ENCODE measurements around the gene ZBTB26. TPM values are rescaled to one million over a fixed set of nuclear protein-coding genes. Genes with fewer than 3 reads are reported as not detected.

The ZBTB26 gene, protein sequence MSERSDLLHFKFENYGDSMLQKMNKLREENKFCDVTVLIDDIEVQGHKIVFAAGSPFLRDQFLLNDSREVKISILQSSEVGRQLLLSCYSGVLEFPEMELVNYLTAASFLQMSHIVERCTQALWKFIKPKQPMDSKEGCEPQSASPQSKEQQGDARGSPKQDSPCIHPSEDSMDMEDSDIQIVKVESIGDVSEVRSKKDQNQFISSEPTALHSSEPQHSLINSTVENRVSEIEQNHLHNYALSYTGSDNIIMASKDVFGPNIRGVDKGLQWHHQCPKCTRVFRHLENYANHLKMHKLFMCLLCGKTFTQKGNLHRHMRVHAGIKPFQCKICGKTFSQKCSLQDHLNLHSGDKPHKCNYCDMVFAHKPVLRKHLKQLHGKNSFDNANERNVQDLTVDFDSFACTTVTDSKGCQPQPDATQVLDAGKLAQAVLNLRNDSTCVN
- 1 to 10 TPM; 4.8 to 6.0 TPM for total RNA-seq
- 8.8 TPM for polyA plus RNA-seq (2013, experiment 1 of 2)
- polyA plus RNA-seq (2013, experiment 2 of 2): 6.6 TPM
- 7.1 to 29.9 (median 15.9) reads per million in 172 experiments for total RNA-seq

DNA sequence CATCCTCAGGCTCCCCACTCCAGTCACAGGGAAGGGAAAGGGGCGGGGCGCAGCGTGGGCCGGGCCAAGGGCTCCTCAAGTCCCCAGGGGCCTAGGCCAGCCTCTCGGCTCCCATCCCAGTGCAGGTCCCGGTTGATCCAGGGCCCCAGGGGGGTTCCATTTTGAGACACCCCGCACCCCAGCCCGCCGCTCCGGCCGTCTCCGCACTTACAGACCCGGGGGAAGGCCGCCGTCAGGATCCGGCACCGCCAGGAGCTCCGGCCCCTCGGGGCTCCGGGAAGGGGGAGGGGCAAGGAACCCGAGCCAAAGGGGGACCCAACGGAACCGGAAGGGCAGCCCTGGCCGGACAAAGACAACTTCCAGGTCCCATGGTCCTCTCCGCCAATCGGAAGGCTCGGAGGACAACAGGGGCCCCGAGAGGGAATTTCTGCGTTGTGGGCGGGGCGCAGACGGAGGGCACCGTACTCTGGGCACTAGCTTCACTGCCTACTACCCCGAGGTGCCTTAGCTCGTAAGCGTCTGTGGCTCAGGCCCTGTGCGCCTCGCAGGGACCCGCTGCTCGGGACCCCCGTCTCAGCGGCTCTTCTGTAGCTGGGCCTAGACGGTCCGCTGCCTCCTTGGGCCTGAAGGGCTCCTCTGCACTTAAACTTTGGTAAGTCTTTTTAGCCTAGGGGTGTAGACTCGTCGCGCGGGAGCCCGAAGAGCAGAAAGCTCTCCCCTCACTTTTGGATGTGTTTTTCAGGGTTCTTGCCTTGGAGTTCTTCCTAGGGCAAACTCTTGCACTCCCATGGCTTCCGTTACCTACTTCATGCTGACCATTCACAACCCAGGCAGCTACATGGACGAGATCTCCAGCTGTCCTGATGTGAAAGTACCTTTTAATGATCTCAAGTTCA lies at the start of gene ZBTB26:
TSS of gene ZBTB26 (minus strand) at position 287 of the 896 bp plus-strand sequence. CDS start 11,578 bp downstream, outside the sequence.
- intact Hi-C loops (cut with DNase I, micrococcal nuclease): loop anchor here (1.0 to 10.0 kb wide), 5 partner anchors 9 to 667 kb away; partner anchors contain the start of genes ZBTB6 (in 2 of the 2), MRRF (in 1 of the 2), RBM18 (in 1 of the 2) and RC3H2 (in 1 of the 2)
- H3K4me3 ChIP-seq (ENCODE audit: low read length): peak within 1 kb of the TSS; percentile 66
- peak; percentile 68 to 95 (median 84) for DNase-seq
- H3K27ac Mint-ChIP-seq: no peak within 1 kb of the TSS
- no peaks in the 10 kb centered on the region for H3K9me3 Mint-ChIP-seq
- peak; percentile 97 for ATAC-seq (ENCODE audit: poor library complexity)
- H3K36me3 Mint-ChIP-seq (ENCODE audit: low read depth): peaks cover 21% of the 10 kb centered on the region
- H3K4me3 Mint-ChIP-seq: peak within 1 kb of the TSS; percentile 95
- H3K9me3 ChIP-seq (ENCODE audit: control insufficient read depth in 1 of 2, insufficient read depth in 1 of 2, low read length in 2 of 2): no peaks in the 10 kb centered on the region
- no peaks in the 10 kb centered on the region for H3K27me3 Mint-ChIP-seq
- CTCF ChIA-PET: interaction anchor here (1.3 to 2.0 kb wide), 4 partner anchors 10 to 56 kb away, joined by 4 to 9 read pairs (median 6); partner anchors contain the start of genes RABGAP1 and ZBTB6
- peaks cover 4% of the 10 kb centered on the region for H3K36me3 ChIP-seq (ENCODE audit: insufficient read depth, low read length)
- peak within 1 kb of the TSS; percentile 83 to 87 for H3K27ac ChIP-seq (ENCODE audit: low read depth in 1 of 2, low read length in 2 of 2)
- peaks cover 25% of the 10 kb centered on the region for H3K4me1 ChIP-seq (ENCODE audit: insufficient read depth, low read length)
- TF ChIP-seq, protein P1, sequence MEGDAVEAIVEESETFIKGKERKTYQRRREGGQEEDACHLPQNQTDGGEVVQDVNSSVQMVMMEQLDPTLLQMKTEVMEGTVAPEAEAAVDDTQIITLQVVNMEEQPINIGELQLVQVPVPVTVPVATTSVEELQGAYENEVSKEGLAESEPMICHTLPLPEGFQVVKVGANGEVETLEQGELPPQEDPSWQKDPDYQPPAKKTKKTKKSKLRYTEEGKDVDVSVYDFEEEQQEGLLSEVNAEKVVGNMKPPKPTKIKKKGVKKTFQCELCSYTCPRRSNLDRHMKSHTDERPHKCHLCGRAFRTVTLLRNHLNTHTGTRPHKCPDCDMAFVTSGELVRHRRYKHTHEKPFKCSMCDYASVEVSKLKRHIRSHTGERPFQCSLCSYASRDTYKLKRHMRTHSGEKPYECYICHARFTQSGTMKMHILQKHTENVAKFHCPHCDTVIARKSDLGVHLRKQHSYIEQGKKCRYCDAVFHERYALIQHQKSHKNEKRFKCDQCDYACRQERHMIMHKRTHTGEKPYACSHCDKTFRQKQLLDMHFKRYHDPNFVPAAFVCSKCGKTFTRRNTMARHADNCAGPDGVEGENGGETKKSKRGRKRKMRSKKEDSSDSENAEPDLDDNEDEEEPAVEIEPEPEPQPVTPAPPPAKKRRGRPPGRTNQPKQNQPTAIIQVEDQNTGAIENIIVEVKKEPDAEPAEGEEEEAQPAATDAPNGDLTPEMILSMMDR (IDR thresholded peaks at IDR 0.05): no peak
- H3K27me3 ChIP-seq (ENCODE audit: control insufficient read depth in 1 of 2, insufficient read depth in 2 of 2, low read length in 2 of 2): no peaks in the 10 kb centered on the region
- H3K4me1 Mint-ChIP-seq (ENCODE audit: low read depth): peaks cover 33% of the 10 kb centered on the region
- POLR2A ChIA-PET: interaction anchor here (1.0 to 5.0 kb wide), 6 partner anchors 10 to 103 kb away, joined by 4 to 62 read pairs (median 24); partner anchors contain the start of genes PDCL, RABGAP1, RC3H2 and ZBTB6

DNA sequence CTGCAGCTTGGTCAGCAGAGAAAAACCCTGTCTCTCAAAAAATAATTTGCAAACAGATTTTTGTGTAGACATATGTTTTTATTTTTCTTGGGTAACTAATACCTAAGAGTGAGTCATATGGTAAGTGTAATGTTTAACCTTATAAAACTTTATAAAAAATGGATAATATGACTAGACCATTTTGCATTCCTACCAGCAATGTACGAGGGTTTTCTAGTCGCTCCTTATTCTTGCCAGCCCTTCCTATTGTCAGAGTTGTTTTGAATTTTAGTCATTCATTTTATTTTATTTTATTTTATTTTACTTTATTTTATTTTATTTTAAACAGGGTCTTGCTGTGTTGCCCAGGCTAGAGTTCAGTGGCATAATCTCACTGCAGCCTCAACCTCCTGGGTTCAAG lies 47.3 kb upstream of the ZBTB26 start:
- ATAC-seq (ENCODE audit: poor library complexity): no peak
- TF ChIP-seq, protein P1 (IDR thresholded peaks at IDR 0.05): no peak

DNA sequence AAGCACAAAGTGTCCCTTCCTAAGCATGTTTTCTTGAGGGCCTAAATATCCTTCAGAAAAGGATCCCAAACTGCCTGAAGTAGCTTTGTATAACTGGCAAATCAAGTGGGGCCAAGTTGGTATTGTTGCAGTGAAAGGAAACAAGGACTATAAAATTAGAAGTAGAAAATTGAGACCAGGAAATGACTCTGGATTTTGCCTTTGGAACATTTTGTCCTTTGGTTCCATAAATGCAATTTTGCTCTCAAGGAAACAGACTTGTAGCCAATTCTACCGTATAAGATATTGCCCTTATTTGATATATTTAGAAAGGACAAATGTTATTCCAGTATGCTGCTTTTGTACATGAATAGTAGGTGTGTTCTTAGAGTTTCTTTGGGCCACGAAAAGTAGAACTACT lies 43.9 kb upstream of the ZBTB26 start:
- no peaks in the 10 kb centered on the region for H3K4me1 ChIP-seq (ENCODE audit: insufficient read depth, low read length)
- H3K27me3 Mint-ChIP-seq: no peaks in the 10 kb centered on the region
- TF ChIP-seq, protein P1 (IDR thresholded peaks at IDR 0.05): no peak
- no peak for DNase-seq
- no peaks in the 10 kb centered on the region for H3K27me3 ChIP-seq (ENCODE audit: control insufficient read depth in 1 of 2, insufficient read depth in 2 of 2, low read length in 2 of 2)
- intact Hi-C loops (cut with DNase I, micrococcal nuclease): no loop called here
- H3K4me3 Mint-ChIP-seq: no peak overlapping the region
- H3K36me3 ChIP-seq (ENCODE audit: insufficient read depth, low read length): peaks cover 2% of the 10 kb centered on the region
- peaks cover 31% of the 10 kb centered on the region for H3K36me3 Mint-ChIP-seq (ENCODE audit: low read depth)
- no peak for ATAC-seq (ENCODE audit: poor library complexity)
- ChIA-PET POLR2A (no interaction called here), CTCF (no interaction called here)
- no peak overlapping the region for H3K27ac ChIP-seq (ENCODE audit: low read depth in 1 of 2, low read length in 2 of 2)
- no peaks in the 10 kb centered on the region for H3K9me3 Mint-ChIP-seq
- no peaks in the 10 kb centered on the region for H3K4me1 Mint-ChIP-seq (ENCODE audit: low read depth)
- H3K4me3 ChIP-seq (ENCODE audit: low read length): no peak overlapping the region
- no peak overlapping the region for H3K27ac Mint-ChIP-seq
- no peaks in the 10 kb centered on the region for H3K9me3 ChIP-seq (ENCODE audit: control insufficient read depth in 1 of 2, insufficient read depth in 1 of 2, low read length in 2 of 2)

More for the DNA sequence above, 47.3 kb upstream of the ZBTB26 start:
- intact Hi-C loops (cut with DNase I, micrococcal nuclease): no loop called here
- Histone ChIP-seq H3K27ac (ENCODE audit: low read depth in 1 of 2, low read length in 2 of 2) (no peak overlapping the region), H3K4me1 (ENCODE audit: insufficient read depth, low read length) (no peaks in the 10 kb centered on the region), H3K9me3 (ENCODE audit: control insufficient read depth in 1 of 2, insufficient read depth in 1 of 2, low read length in 2 of 2) (no peaks in the 10 kb centered on the region), H3K4me3 (ENCODE audit: low read length) (no peak overlapping the region), H3K36me3 (ENCODE audit: insufficient read depth, low read length) (no peaks in the 10 kb centered on the region), H3K27me3 (ENCODE audit: control insufficient read depth in 1 of 2, insufficient read depth in 2 of 2, low read length in 2 of 2) (no peaks in the 10 kb centered on the region)
- no peaks in the 10 kb centered on the region for H3K27me3 Mint-ChIP-seq
- peaks cover 11% of the 10 kb centered on the region for H3K36me3 Mint-ChIP-seq (ENCODE audit: low read depth)
- no peaks in the 10 kb centered on the region for H3K9me3 Mint-ChIP-seq
- no peak overlapping the region for H3K4me3 Mint-ChIP-seq
- DNase-seq: no peak
- CTCF ChIA-PET: no interaction called here
- POLR2A ChIA-PET: no interaction called here
- no peaks in the 10 kb centered on the region for H3K4me1 Mint-ChIP-seq (ENCODE audit: low read depth)
- no peak overlapping the region for H3K27ac Mint-ChIP-seq
